Omental fat pad (tissue), 4 donors: ENCODE data around the gene AUTS2. TPM values are rescaled to one million over a fixed set of nuclear protein-coding genes. Genes with fewer than 3 reads are reported as not detected.

Experiments used
- ATAC-seq: fragments of 150-250 bp; one replicate; pipeline ENCODE4 v1.9.1; 2016; ENCODE audit warnings: mild to moderate bottlenecking, moderate library complexity; ENCODE audit not compliant: low FRiP score
- DNase-seq: peaks from one replicate; pipeline ENCODE4 v3.0.0-alpha.2; 2019; ENCODE audit warnings: low spot score
- CTCF ChIP-seq, 3 donors: fragments of 450-650 bp; IDR thresholded peaks; one replicate each; pipeline ENCODE4 v1.5.1; 2016 to 2017; ENCODE audit warnings: antibody characterized with exemption in 3 of 3, mild to moderate bottlenecking in 3 of 3, moderate library complexity in 2 of 3
- total RNA-seq, 4 donors: library from RNA; depleted of rRNA; stranded (reverse); fragments of >200 nt; gene quantifications; one replicate each; pipeline ENCODE4 v1.1.0, GENCODE V29; 2016

Gene AUTS2
- total RNA-seq, 4 donors from 2014 or later = 13.2 to 27.0 (median 21.2) TPM

GRCh38 chr7:69653806-69654205, 55.5 kb downstream of the AUTS2 start:
- no peak for TF ChIP-seq CTCF (IDR thresholded peaks at IDR 0.05)
- no peak for DNase-seq
- no peak for ATAC-seq

GRCh38 chr7:69654381-69654780, 56.1 kb downstream of the AUTS2 start:
- ATAC-seq (no peak), DNase-seq (no peak)
- TF ChIP-seq CTCF (IDR thresholded peaks at IDR 0.05) = no peak

GRCh38 chr7:69654849-69655707, 56.8 kb downstream of the AUTS2 start:
- no peak for TF ChIP-seq CTCF (IDR thresholded peaks at IDR 0.05)
- no peak for ATAC-seq
- no peak for DNase-seq

- ATAC-seq = no peak
- DNase-seq = no peak
- TF ChIP-seq CTCF (IDR thresholded peaks at IDR 0.05) = no peak
Measured at GRCh38 chr7:69656077-69656476, 57.8 kb downstream of the AUTS2 start.

GRCh38 chr7:69656890-69657289, 58.6 kb downstream of the AUTS2 start:
- TF ChIP-seq CTCF (IDR thresholded peaks at IDR 0.05) = no peak
- DNase-seq (no peak), ATAC-seq (no peak)

- no peak for TF ChIP-seq CTCF (IDR thresholded peaks at IDR 0.05)
- DNase-seq = no peak
- ATAC-seq = no peak
Measured at GRCh38 chr7:69657331-69657730, 59.1 kb downstream of the AUTS2 start.

GRCh38 chr7:69657985-69658384, 59.7 kb downstream of the AUTS2 start:
- TF ChIP-seq CTCF (IDR thresholded peaks at IDR 0.05) = no peak
- DNase-seq (no peak), ATAC-seq (no peak)
